Stomach (tissue), 4 donors: Measurements from ENCODE around the gene SSBP3.

ENCODE experiments used
- CTCF ChIP-seq, 7 experiments: fragments of 450-650 bp in 4 of 7; fragments of 200-600 bp in 3 of 7; sonication (generic) in 3 of 7; IDR thresholded peaks; one replicate each; pipeline ENCODE4 v1.5.1; 2016 to 2019; ENCODE audit warnings: antibody characterized with exemption in 7 of 7, control low read depth in 2 of 7, mild to moderate bottlenecking in 1 of 7
- POLR2A ChIP-seq, 4 donors: fragments of 450-650 bp; IDR thresholded peaks; one replicate each; pipeline ENCODE4 v1.6.1; 2016; ENCODE audit warnings: antibody characterized with exemption in 4 of 4, control low read depth in 2 of 4, mild to moderate bottlenecking in 1 of 4, moderate library complexity in 1 of 4
- POLR2AphosphoS5 ChIP-seq, 3 donors: sonication (generic); formaldehyde crosslinking; IDR thresholded peaks; one replicate each; pipeline ENCODE4 v1.6.1; 2016; ENCODE audit warnings: antibody characterized with exemption in 3 of 3

- no peak for TF ChIP-seq CTCF (IDR thresholded peaks at IDR 0.05)
- TF ChIP-seq POLR2A (IDR thresholded peaks at IDR 0.05), result no peak
- TF ChIP-seq POLR2AphosphoS5 (IDR thresholded peaks at IDR 0.05), result no peak
These were observed 168.6 kb downstream of the SSBP3 start for GRCh38 chr1:54237586-54237985.
